HG02759 (cell line): ENCODE data around the gene BBX.
"Not testable (repeated sequence)": the region's sequence is repeated elsewhere in the genome, so short reads cannot be mapped to it uniquely, and the experiment has no call there.

Experiments used
- ATAC-seq: cut with Tn5 transposase; IDR thresholded peaks from one replicate; pipeline ENCODE4 v1.9.1; 2021; ENCODE audit warnings: mild to moderate bottlenecking, moderate library complexity; ENCODE audit not compliant: unreplicated experiment

BBX gene

DNA sequence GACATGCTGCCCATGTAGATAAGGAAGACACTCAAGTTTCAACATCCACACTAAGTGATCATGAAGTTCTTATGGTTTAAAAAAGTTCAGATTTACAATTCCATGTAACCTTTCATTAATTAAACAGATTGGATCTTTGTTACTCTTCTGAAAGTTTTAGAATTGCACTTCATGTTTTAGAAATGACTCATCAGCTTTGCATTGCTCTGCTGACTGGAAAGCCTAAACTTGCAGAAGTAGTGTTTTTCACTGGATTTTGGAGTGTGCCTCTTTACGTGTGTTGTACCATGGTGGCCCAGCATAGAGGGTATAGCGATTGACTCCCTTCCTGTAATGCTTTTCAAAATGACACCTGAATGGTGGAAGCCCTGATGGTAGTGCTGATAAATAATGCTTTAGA, 157.9 kb downstream of the BBX start:
- peak; percentile 62 for ATAC-seq

DNA sequence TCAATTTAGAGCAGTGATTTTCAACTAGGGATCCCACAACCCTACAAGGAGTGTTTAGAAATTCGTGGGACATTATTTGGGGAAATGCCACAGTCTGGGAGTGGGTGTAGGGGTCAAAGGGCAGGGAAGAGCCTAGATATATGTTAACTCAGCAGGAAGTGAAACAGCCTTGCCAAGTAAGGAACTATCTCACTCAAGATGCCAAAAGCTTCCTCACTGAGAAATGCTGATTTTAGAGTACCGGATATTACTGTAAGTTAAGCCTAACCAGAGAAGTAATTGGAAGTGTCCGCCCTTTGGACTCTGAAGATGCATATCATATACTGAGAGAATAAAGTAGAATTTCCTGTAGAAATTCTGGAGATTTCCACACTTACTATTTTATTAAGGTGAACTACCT, 158.6 kb downstream of the BBX start:
- no peak for ATAC-seq

DNA sequence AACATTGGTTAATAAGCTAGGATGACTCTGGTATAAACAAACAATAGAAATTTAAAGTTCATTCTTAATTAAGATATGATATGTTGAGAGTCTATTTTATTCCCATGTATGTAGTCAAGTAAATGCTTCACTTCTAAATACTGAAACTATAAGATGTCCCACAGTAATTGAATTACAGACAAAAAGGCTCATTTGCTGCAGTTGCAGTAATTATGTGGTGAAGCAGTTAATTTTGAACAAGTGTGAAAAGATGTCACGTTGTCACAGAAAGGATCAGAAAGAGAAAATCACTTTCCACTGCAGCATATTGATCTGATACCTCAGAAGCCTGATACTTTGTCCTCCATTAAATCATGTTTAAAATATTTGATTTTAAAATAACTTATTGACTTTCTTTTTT, 159.8 kb downstream of the BBX start:
- ATAC-seq = no peak

DNA sequence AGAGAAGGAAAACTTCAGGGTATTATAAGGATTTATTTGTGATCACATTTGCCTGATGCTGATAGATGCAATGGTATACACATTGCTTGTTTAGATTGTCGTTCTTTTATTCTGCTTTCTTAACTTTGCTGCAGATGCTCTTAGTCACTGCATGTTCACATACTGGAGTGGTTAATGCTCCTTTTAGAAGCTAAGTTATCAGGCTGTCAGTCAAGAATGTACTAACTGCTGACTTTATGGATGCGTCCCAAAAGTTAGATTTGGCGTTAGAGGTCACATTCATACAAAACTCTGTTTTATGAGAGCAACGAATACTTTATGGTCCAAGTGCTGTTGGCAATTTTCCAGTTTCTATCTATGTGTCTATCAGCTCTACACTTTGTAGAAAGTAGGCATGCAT, 160.7 kb downstream of the BBX start:
- ATAC-seq = no peak

DNA sequence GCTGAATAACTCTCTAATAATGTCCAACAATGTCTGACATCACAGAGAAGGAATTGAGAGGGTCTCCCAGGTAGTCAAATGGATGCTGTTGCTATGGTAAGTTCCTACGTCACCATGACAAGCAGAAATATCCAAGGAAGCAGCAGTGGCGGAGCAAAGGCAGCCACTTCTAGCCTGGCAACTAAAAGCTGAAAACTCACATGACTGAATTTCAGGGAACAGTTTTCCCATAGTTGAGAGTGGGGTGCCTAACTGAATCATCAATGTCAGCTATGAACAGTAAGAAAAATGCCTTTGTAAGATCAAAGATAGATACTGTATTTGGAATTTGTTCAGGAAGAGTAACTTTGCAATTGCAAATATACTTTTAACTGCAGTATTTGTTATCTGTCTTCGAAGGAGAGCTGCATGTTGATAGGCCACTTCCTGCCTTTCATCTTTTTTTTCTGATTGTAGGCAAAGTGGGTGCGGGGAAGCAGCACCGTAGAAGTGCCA, 161.7 kb downstream of the BBX start:
- no peak for ATAC-seq

DNA sequence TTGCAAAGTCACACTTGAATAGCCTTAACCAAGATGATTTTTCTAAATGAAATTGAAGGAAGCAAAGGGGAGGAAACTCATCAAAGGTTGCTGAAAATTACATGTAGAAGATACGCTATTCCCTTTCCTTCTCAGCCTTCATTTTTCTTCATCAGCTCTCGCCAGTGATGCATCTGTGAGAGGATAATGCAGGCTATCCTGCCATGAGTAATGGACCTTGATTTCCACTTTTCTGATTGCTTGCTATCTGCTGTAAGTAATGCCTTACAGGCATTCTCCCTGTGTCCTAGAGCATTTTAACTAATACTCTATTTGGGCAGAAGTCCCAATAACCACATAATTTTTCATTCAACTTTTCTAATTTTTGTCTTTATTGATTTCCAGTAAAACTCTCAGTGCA, 162.6 kb downstream of the BBX start:
- no peak for ATAC-seq

DNA sequence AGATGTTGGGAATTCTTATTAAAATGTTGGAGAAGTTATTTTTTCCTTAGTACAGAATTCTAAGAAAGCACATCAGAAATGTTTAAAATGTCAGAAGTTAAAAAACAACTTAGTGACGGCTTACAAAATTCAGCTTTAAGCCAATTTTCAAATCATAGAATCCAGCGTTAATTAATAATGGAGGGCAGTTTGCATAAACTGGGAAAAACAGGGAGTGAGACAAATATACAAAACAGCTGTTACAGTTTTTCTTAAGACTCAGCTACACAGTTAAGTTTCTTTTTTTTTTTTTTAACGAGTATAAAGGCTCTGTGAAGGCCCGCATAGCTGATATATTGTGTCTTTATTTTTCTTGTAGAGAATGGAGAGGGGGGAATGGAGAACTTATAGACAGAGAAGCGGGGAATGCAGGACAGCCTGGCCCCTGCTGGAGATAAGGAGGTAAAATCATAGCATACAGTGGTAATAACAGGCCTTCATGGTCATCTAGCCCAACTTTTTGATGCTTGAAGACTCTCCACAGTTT, 164.4 kb downstream of the BBX start:
- ATAC-seq = no peak

DNA sequence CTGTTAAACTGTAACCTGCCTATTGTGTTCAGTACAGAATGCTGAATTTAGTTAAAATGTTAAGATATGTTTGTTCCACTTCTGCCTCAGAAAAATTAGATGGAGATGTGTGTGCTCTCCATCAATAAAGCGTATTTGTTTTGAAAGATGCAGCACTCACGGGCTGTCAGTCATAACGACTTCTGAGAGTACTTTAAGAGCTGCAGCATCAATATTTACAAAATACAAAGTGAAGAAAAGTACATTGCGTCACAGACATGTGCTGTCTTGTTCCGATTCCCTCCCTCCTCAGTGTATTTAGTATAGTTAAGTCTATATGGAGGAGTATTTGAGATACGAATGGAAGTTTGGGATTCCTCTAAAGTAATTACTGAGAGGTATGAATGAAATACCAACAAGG, 166.6 kb downstream of the BBX start:
- no peak for ATAC-seq

DNA sequence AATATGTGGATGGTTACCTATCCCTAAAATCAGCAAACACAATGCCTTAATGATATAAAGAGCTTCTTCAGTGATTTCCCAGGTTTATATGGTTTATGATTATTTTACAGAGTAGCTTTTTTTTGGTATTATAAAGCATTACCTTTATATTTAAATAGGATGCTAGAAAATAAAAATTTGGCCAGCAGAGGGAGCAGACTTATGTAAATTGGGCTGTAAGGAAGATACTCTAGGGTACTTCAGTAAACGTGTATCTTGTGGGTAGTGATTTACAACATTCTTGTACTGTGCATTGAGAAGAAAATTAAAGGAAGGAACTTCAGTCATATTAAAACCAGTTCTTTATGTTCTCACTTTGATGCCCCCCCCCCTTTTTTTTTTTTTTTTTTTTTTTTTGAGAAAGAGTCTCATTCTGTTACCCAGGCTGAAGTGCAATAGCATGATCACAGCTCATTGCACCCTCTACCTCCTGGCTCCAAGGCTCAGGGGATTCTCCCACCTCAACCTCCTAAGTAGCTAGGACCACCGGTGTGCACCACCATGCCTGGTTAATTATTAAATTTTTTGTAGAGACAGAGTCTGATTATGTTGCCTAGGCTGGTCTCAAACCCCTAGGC, 167.9 kb downstream of the BBX start:
- ATAC-seq = peak; percentile 49

DNA sequence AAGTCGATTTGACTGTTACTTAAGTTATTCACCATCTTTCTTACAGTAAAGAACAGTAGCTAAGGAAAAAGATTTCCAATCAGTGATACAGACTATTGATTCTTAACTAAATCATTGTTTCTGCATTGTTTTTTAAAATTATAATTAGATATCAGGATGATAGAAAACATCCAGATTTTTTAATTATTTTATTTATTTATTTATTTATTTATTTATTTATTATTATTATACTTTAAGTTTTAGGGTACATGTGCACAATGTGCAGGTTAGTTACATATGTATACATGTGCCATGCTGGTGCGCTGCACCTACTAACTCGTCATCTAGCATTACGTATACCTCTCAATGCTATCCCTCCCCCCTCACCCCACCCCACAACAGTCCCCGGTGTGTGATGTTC, 169.2 kb downstream of the BBX start:
- not testable (repeated sequence) for ATAC-seq

DNA sequence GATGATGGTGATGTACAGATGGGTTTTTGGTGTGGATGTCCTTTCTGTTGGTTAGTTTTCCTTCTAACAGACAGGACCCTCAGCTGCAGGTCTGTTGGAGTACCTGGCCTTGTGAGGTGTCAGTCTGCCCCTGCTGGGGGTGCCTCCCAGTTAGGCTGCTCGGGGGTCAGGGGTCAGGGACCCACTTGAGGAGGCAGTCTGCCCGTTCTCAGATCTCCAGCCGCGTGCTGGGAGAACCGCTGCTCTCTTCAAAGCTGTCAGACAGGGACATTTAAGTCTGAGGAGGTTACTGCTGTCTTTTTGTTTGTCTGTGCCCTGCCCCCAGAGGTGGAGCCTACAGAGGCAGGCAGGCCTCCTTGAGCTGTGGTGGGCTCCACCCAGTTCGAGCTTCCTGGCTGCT, 174.6 kb downstream of the BBX start:
- not testable (repeated sequence) for ATAC-seq

DNA sequence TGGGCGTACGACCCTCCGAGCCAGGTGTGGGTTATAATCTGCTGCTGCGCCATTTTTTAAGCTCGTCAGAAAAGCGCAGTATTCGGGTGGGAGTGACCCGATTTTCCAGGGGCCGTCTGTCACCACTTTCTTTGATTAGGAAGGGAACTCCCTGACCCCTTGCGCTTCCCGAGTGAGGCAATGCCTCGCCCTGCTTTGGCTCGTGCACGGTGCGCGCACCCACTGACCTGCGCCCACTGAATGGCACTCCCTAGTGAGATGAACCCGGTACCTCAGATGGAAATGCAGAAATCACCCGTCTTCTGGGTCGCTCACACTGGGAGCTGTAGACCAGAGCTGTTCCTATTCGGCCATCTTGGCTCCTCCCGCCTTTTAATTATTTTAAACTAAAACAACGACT, 175.1 kb downstream of the BBX start:
- ATAC-seq = not testable (repeated sequence)

DNA sequence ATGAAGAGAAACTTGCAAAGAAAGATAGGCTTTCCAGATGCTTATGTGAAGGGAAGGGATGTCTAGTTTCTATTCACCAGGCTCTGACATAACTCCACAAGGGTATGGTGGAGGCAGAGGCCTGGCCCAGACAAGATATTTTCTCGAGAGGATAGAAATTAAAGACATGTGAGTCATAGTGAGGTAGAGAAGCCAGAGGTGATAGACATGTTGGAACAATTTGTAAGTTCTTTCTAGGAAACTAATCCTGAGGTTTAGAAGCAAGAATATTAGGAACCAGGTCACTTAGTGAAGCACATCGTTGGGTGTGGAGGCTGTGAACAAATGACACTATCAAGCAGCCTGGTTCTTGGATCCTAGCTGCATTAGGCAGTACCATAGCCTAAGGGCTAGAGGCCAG, 176.9 kb downstream of the BBX start:
- ATAC-seq = no peak

DNA sequence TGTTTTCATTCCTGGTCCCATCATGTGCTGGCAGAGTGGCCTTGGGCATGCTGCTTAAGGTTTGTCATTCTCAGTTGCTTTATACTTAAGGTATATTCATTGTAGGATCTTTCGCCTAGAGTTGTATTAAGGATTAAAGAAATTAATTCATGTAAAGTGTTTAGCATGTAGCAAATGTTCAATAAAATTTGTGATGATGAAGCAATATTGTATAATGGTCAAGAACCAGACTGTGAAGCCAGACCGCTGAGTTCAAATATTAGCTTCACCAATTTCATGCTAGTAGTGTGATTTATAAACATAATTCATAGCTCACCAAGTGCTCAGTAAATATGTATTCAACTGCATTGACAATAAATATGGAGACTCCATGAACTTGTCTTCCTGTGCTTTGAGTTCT, 178.5 kb downstream of the BBX start:
- no peak for ATAC-seq

DNA sequence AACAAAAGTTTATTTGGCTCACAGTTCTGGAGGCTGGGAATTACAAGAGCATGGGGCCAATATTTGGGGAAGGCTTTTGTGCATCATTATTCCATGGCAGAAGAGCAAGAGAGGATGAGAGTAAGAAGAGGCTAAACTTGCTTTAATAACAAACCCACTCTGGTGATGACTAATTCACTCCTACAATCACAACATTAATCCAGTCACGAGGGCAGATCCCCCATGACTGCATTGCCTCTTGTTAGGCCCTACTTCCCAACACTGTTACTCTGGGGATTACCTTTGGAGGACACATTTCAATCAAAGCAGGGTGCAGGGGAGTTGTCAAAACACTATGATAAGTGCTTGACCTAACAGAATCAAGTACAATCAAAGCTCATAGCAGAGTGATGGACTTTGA, 181.7 kb downstream of the BBX start:
- ATAC-seq = no peak

DNA sequence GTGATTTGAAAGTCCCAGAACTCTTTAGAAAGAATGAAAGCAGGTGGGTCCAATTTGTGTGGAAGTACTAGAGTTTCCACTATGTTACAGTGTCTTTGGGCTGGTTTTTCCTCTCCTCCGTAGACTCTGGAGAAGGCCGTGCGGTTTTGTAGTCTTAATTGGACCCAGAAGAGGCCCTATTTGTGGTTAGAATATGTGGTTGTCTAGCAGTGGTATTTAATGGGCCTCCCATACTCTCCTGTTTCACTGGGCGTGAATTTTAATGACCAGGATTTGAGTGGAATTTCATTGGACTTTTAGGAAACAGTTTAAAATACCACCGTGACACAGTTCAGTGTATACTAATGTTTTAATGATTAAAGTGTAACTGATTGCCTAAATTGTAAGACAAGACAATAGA, 182.3 kb downstream of the BBX start:
- no peak for ATAC-seq

DNA sequence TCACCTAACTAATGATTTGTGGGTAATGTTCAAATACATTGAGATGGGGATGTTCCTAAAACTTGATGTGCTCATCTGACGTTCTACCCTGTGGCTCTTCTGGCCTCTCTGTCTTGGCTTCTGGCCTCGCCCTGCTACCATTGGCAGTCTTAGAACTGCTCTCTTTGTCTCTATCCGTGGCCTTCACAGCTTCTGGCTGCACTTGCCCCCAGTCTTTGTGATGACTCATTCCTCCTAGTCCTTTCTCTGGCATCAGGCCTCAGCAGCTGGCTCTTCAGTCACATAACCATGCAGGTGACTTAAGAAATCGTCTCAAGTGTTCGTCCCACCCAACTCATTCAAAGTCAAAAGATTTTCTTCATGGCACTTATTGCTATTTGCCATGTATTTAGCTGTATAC, 188.1 kb downstream of the BBX start:
- ATAC-seq = no peak

DNA sequence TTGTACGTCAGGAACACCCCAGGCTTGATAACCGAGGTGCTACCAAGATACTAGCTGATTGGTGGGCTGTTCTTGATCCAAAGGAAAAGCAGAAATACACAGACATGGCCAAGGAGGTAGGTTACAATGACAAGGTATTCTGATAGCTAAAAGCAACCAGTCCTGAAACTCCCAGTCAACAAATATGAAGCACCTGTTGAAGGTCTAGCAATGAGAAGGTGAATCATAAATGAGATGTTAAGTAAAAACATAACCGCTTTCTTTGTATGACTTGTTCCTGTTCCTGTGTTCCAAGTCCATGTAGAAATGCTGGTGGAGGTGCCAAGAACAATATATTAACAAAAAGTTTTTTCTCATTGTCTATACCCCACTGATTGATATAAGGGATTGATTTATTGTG, 194.0 kb downstream of the BBX start:
- no peak for ATAC-seq

DNA sequence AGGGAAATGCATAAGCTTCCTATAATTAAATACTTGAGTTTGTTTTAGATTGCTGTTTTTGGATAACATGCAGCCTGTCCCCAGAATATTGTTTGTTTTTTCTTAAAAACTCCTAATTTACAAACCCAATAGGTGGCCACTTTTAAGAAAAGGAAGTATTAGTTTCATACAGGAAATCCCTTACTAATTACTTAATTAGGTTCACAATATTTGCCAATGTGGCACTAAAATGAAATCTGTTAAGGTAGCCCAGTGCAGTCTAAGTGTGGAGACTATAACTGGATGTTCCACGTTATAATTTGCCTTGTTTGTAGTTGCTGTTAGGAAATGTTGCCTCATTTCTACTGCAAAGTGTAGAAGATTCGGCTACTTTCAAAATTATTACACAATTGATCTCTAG, 195.8 kb downstream of the BBX start:
- no peak for ATAC-seq

DNA sequence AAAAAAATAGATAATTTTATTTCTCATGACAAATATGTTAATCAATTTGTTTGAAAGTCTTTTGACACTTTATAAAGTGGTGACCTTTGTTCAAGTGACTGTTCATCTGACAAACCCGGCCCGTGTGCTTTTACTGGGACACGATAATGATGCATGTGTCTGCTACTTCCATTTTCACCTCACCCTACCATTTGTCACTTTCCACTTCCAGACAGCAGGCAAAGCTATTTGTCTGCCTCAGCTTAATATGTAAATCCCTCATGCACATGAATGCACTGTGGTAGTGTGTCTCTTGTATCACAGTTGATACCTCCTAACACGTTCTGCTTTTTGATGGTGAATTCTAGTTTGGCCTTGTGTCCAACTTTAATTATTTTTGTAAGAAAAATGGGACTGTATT, 204.3 kb downstream of the BBX start:
- ATAC-seq = no peak

DNA sequence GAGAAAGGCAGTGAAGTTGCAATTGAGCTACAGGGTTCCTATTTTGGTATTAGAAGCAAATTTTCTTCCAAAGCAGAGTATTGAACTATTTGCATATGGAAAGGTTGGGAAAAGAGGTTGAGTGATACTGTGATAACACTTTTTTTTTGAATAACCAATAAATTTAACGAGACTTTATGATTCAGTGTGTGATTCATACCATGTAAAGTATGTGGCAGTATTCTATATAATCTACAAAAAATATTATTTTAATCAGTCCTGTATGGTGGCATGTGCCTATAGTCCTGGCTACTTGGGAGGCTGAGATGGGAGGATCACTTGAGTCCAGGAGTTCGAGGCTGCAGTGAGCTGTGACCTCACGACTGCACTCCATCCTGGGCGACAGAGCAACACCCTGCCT, 206.9 kb downstream of the BBX start:
- ATAC-seq = no peak

DNA sequence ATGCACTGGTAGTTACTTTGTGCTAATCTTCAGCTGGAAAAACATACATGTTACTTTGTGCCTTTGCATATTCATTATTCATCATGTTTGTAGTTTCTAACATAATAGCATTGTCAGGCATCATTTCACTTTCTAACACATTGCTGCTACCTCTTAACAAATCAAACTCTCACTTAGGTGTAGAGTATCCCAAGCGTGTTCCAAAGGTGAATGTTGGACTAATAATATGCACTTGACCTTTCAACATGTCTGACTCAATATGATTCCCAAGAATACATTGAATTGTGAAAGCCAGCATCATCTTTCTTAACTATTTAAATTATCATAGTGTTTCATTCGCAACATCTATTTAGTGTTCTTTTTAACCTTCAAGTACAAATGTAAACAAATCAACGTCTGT, 211.6 kb downstream of the BBX start:
- no peak for ATAC-seq

DNA sequence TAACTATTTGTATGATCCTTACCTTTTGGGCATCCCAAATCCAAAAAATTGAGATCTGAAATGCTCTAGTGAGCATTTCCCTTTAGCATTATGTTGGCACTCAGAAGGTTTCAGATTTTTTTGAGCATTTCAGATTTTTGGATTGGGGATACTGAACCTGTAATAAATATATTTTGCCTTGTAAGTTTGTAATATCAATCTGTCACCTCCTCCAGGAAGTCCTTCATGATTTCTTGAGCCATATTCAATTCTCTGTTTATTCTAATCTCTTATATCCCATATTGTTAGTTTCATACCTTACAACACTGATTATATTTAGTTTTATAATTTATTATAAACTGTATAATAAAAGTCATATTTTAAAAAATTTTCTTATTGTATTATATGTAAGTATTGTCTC, 215.2 kb downstream of the BBX start:
- no peak for ATAC-seq
